Activated CD4-positive, alpha-beta T cell treated with anti-CD3 and anti-CD28 coated beads, Interleukin-2, amount 50 U/mL, for 4 hours (primary cell): ENCODE measurements around the gene ITGBL1.

ENCODE experiments used
- DNase-seq, 2 experiments: peaks; one replicate each; pipeline ENCODE4 v3.0.0-alpha.2; 2020

ITGBL1 gene

DNA sequence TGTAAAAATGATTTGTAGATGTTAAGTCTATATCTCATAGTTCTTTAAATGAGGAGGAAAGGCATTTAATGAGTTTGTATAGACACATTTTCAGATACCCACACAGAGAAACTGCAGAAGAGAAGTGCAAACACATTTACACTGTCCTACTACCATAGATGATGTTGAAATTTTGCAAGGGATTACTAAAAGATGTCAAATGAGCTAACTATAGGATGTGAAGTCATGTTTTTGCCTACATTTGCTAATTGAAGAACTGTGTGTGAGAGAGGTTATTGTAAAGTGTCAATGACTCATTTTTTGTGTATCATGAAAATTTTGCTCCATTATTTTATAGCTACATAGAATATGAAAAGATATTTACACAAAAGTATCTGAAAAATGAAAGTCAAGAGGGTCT, 178.9 kb downstream of the ITGBL1 start:
- no peak for DNase-seq

DNA sequence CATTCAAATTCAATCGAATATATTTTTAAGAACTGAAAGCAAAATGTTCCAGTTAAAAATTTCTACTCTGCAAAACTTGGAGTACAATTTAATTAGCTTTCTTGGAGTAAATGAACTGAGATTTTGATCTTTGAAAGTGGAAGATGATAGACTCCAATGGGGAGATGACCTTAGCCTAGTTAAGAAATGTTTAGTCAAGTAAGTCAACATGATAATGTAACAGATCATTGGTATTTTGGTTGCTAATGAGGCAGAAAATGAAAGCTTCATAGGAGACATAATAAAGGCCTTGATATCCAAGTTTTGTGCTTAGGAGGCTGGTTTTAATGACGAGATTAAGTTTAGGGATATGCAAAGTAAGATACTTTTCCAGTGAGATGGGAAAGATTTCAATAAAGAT, 181.7 kb downstream of the ITGBL1 start:
- no peak for DNase-seq

DNA sequence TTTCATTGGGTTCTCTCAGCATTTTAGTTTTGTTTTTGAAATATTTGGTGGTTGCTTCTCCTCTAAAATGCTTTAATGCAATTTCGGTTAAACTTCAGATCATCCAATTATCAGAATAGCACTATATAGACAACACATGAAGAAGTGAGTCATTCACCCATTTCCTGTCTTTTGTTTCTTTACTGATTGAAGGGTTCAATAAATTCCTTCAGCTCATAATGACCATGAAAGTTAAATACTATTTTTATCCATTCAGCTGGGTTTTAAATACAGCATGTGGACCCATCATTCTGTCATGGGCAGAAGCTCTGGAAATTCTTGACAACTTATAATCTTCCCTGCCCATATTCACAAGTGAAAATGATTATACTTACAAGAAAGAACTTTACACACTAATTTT, 187.2 kb downstream of the ITGBL1 start:
- no peak for DNase-seq

DNA sequence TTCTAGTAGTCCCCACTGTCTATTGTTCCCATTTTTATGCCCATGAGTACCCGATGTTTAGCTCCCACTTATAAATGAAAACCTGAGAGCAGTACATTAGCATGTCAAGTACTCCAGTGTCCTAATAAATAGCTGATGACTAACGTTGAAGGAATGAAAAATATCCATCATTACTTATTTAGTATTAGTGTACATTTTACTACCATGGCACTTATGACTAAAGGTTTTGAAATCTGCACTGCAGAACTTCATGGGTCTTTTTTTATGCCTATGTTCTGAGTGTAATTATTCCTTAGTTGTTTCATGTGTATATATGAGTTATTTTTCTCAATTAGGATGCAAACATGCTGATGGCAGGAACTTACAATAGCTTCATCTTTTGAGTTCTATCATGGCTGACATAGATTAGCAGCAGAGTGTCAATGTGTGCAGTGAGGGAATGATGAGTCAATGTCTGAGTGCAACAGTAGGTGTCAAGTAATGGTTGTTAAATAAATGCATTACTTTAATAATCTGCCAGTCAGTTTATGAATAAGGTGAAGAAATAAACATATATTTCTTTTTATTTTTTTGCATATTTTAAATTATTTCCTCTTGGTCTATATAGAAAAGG, 188.4 kb downstream of the ITGBL1 start:
- no peak for DNase-seq

DNA sequence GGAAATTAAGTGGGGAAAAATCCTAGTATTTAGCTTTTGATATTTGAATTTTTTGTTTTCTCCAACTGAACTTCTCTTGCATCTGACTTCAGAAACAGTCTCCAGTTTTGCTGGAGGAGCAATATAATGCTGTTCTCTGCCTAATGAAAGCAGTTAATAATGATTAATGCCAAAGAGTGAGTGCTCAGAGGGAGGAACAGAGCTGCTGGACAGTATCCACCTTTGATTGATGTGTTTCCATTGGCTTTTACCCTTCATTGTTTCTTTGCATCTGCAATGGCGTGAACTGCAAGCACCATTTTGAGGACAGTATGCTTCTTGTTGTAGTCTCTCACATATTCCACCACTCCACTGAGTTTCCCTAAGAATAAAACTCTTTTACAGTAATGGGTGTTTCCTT, 193.4 kb downstream of the ITGBL1 start:
- DNase-seq = no peak

DNA sequence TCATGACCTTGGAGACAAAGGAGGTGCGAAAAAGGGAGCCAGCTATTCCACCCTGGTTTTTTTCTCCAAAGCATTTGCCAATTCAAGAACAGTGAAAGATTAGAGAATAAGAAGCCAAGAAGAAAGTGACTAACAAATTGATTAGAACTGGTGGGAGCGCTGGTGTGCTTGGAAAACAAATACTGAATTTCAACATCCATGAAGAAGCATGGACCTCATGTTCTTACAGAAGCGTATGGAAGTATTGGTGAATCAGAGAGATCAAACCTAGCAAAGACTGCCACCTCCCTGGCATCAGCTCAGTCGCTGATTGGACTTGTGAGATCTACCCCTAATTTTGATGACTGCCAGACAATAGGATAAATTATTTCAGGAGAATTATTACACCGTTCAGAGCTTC, 195.3 kb downstream of the ITGBL1 start:
- DNase-seq = no peak

DNA sequence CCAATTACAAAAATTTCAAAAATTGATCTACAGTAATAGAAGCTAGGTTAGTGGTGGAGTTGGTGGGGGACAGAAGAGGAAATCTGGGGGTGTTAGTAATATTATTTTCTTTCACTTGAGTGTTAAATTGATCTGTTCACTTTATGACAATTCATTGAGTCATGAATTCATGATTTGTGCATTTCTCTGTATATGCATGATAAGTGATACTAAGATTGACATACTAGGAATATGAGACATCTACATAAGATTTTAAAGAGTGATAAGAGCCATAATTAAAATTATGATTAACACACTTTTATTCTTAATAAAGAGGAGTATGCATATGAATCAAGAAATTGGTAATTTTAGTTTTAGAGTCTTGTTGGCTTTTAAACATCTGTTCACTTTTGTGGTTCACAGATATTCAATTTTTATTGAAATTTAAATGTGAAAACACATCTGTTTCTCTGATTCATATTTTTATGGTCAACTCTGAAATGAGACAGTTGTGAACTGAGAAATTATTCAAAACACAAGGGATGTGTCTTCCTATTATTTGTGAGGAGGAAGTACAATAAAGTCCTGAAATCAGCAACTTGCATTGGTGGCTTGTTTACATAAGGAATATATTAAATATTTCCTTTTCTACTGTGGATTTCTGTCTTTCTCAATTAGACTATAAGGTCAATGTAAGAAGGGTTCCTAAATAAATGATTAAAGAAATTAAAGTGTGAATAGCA, 196.5 kb downstream of the ITGBL1 start:
- DNase-seq = no peak

DNA sequence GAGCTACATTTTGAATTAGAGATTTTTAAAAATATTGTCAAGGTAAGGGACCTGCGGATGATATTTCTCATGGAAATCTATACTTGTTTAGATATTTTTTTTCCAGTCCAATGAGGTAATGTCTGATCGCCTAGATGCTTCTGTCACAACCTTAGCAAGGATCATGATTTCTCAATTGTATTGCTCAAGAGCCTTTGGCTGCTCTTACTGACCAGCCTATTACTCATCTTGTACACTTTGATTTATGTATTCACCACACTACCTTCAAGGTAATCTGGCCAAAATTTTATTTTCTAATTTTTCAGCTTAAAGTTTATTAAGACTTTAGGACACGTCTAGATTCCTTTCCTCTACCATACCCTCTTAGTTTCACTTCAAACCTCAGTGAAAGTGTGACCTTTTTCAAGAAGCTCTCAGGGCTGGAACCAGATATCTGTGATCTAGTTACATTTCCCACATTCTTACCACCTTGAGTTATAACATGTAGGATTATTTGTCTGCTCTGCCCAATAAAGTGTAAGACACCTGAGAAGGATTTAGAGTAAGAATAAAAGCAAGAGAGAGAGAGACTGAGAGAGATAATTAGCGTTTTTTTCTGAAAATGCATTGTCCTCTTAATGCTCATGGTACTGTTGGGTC, 197.1 kb downstream of the ITGBL1 start:
- DNase-seq = no peak

DNA sequence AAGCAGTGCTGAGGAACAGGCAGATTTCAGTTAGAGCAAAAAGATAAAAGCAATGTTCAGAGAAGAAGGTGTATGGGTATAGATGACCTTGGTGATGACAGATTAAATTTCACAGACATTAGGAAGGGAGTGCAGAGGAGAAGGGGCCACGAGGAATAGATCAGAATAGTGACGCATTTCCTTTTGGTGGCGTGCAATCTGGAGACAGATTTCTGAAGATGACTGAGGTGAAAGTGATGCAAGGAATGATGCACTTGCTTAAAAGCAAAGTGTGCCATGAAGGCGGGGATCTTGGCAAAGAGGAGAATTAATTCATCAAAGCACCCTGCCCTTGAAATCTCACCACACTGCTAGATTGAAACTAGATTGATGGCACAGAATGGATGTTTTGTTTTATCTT, 202.4 kb downstream of the ITGBL1 start:
- no peak for DNase-seq

DNA sequence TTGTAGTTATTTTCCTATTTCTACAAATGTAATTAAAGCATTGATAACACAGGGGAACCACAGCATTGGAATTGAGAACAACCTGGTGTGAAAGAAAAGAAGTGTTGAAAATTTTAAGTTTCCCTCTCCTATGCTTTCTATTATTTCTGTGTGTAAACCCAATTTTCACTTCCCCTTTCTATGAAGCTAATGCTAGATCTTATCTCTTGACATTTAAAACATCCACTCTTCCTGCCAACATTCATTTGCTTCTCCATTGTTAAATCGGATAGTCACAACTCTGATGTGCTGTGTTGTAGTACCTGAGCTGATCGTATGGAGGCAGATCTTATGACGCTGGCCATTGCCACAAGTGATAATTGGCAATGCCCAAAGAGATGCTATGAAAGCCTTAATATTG, 203.0 kb downstream of the ITGBL1 start:
- DNase-seq = no peak

DNA sequence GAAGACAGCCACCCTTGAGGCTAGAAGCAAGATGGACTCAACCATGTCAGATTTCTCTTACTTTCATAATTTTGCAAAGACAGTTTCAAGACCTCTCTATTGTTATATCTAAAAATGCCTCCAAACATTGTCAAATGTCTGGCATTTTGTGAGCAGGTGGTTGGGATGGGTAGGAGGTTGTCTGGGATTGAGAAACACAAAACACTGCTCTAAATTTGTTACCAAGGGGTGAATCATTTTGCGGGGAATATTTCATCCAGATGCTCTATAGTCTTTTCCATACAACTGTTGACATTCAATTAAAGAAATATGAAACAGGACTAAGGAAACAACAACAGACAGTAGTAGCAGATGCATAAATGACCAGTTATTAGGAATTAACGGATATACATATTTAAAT, 208.2 kb downstream of the ITGBL1 start:
- no peak for DNase-seq

DNA sequence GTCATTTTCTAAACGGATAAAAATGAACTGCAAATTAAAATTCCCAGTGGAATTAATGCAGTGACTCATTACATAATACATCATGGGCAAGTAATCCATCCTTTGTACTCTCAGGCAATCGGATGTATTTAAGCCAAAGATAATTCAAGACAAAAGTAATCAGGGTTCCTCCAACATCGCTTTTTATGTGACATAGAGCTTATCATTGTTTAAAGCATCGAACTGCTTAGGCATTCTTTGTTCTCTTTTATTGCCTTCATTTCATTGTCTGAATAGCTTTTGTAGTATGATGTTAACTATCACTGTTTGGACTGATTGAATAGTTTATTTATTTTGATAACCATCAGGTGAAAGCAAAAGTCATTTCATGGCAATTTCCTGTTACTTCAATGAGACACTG, 209.4 kb downstream of the ITGBL1 start:
- no peak for DNase-seq

DNA sequence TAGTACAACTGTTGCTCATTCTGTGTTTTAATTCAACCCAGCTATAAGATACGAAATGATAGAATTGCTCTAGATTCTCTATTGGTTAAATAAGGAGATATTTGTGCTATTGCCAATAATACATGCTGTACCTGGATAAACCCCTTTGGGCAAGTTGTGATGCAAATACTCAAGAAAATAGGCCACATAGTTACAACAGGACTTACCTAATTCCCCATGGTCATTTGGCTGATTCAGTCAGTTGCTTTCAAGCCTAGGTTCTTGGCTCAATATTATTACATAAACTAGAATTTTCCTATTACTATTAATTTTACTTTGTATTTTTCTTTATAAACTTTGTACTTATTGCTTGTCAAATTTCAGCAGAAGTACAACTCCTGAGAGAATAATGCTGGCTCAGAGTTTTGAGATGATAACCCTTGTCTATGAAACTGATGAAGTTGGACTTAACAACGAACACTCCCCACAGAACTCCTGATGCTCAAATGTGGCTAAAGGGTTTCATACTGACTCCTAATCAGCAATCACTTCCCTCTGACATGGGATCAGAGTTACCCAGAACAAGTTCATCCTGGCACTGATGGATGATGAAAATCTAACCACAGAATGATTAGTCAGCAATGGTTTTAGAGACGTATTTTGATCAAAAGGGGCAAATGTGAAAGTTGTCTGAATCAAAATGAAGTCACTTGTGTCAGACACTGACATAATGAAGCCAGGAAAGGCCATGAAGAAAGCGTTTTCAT, 221.1 kb downstream of the ITGBL1 start:
- no peak for DNase-seq

DNA sequence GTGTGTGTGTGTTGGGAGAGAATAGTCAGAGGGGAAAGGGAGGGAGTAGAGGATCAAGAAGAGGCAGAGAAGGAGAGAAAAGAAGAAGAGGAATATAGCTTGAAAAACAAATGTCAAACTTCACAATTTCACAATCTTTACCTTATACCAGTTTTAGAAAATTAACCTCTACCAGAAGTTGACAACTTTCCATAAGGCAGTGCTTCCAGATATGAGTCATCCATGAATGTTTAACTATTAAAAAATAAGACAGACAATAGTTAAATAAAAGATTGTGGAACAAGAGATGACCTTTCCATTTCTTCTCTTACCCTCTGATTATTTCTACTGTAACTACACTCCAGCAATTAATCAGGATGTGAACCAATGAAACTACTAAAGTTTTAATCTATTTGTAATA, 229.4 kb downstream of the ITGBL1 start:
- DNase-seq = no peak

DNA sequence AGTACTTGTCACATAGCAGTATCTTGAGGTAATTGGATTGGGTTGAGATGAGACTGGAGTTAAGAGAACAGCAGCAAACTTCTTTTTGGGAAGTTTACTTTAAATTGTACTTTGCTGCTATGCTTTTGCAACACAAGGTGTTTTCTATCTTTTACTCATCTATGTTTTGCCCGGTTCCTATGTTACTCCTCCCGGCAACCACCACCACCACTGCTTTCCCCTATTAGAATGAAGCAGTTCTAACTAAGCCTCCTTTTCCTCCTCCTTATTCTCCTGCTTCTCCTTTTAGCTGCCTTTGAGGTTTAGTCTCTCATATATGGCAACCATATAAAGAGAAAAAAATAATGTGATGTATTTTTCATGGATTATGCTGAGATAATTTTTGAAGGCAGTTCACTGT, 233.5 kb downstream of the ITGBL1 start:
- no peak for DNase-seq

DNA sequence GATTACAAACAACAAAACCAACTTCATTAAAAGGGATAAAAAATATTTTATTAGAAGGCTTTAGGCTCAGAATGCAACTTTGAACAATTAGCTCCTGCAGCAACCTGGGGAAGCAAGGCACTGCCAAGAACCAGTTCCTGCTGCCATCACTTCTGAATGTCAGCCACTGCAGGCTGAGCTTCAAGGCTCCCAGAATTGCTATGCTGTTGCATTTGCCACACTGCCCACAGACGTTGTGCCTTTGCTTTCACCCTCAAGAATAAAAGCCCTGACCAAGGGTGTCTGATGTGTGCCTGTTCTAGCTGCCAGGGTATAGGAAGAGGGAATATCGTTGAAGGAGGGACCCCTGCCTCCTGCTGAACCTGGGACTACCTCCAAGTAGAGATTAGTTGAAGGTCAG, 238.4 kb downstream of the ITGBL1 start:
- DNase-seq = no peak

DNA sequence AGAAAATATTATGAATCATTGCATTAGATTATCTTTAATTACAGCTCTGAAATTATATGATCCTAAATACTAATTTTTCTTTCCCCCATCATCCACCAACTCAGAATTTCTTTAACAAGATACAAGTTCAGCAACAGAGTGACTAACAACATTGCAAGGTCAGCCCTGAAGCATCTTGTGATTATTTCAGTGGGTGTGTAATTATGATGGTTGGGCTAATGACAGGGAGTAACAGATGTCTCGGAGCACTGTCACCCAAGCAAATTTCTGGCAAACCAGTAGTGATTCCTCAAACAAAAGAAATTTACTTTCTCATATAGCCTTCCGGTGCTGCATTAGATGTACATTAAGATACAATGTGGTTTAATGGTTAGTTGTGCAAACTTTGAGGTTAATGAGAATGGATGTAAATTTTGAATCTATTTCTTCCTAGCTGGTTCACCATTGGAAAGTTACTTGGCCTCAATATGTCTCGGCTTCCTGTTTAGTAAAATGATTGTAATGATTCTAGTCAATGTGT, 238.9 kb downstream of the ITGBL1 start:
- DNase-seq = no peak

DNA sequence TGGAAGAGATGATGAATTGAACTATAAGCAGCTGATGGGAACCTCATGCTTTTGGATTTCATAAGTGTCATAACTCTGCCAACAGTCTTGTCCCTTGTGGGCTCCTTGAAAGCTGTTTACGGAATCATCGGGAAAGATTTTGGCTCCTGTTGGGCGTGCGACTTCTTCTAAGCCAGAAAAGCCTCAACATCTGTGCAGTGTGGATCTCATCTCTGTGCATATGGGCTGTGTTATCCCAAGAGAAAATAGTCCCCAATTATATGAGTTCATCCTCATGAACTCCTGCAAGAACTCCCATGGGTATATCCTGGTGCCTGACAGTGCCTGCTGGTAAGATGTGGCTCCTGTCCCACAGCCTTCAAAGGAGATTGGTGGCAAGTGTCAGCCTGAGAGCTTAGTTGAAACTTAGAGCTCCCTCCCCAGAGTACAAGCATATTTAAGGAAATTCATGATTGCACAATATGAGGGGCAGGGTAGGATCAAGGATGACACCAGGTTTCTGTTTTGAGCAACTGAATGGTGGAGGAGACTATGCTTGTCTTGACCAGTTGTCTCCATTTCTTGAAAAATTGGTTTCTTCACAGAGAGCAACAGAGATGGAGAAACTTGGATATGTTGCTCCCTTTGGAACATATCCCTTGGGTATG, 243.5 kb downstream of the ITGBL1 start:
- no peak for DNase-seq

DNA sequence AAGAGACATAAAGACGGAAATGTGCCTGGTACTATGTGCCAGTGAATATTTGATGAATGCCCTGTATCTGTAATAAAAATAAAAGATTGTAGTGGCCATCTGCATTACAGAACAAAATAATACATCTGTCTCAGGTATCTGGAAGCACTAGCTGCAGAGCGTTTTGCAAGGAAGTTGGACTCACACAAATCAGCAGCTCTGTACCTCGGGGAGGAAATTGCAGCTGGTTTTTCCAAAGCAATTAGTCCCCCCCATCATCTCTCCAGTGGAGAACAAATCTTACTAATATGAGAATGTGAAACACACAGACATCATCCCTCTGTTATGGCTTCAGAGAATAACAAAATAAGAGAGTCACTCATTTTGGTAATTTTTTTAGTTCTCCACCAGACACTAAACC, 245.3 kb downstream of the ITGBL1 start:
- no peak for DNase-seq

DNA sequence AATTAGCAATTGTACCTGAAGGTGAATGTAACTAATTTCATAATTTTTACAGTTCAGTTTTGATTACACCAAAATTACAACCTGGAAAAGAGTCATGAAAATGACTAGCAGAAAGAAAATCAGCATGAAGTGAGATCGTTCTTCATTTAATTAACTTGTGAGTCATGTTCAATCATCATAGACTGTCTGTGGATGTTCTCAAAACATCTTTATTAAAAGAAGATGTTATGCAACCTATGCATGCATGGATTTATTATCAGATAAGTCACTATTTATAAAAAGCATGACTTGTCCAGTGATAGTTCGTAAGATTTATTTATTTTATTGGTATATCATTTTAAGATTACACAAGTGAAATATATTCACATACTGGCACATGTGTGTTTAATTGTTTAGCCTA, 245.9 kb downstream of the ITGBL1 start:
- no peak for DNase-seq

DNA sequence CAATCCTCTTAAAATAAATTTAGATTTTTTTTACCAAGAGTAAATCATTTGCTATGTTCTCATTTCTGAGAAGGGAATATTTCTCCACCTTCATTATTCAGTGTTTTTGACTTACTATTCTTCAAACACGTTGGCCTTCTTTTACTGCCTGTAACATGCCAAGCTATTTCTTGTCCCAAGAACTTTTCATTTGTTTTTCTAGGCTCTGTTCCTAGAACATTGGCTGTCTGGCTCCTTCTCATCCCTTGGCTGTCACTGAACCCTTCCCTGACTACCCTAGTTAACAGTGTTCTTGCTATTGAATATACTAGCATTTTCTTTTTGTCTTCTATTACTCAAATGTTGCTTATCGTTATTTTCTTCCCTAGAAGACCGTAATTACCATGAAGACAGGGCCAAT, 248.1 kb downstream of the ITGBL1 start:
- DNase-seq = no peak

DNA sequence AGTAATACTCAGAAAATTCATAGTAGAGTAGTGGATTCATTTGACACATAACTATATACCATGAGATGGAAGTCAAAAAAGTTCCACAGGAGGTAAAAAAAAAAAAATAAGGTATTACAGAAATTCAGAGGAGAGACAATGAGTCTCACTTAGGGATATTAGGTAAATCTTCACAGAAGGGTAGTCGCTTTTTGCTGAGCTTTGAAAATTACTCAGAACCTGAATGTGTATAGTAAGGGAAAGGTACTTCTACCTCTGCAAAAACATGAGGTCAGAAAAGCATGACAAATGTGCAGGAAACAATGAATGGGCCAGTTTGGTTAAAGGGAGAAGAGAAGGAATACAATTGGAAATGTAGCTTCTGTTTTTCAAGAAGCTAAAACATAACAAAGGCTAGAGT, 250.6 kb downstream of the ITGBL1 start:
- no peak for DNase-seq

DNA sequence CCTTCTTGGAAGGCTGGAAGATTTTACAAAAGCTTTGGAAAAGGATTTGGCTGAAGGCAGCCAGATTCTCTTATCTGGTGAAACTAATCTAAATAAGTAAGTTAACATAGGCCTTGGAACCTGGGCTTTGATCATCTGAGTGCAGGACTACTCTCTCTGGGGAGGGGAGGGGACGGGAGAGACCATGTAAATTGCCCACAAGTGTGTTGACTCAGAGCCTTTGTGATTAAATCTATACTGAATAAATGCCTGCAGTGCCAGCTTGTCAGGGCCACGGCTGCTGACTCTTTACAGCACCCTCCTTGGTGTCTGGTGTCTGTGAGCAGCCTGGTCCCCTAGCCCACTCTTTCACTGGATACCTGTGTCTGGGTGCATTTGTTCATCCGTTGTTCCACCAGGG, 251.4 kb downstream of the ITGBL1 start:
- no peak for DNase-seq
